Mesothelial cell of epicardium (in vitro differentiated cells): ENCODE data around the gene CDK16. TPM values are rescaled to one million over a fixed set of nuclear protein-coding genes. Genes with fewer than 3 reads are reported as not detected.

Experiments
- DNase-seq, 2 experiments: peaks; one replicate each; pipeline ENCODE4 v3.0.0; 2021; ENCODE audit warnings: low spot score in 2 of 2; ENCODE audit not compliant: unreplicated experiment in 2 of 2
- H3K27ac Mint-ChIP-seq: 2 replicates; pipeline ENCODE4 v1.8.0; 2021; ENCODE audit warnings: mixed read lengths
- H3K27me3 Mint-ChIP-seq: 2 replicates; pipeline ENCODE4 v1.8.0; 2021; ENCODE audit warnings: low read depth, mixed read lengths
- H3K36me3 Mint-ChIP-seq: 2 replicates; pipeline ENCODE4 v1.8.0; 2021; ENCODE audit warnings: mixed read lengths
- H3K4me1 Mint-ChIP-seq: 2 replicates; pipeline ENCODE4 v1.8.0; 2021; ENCODE audit warnings: mixed read lengths
- H3K4me3 Mint-ChIP-seq: 2 replicates; pipeline ENCODE4 v1.8.0; 2021; ENCODE audit warnings: mild to moderate bottlenecking, moderate library complexity, mixed read lengths
- H3K9me3 Mint-ChIP-seq: 2 replicates; pipeline ENCODE4 v1.8.0; 2021; ENCODE audit warnings: mixed read lengths
- total RNA-seq: library from RNA; stranded (reverse); gene quantifications from 3 replicates; pipeline ENCODE4 v1.2.1, GENCODE V29; 2021
- TF ChIP-seq, protein P1 (sequence below): fragments of 200-600 bp; sonication (generic); IDR thresholded peaks from one replicate; pipeline ENCODE4 v1.5.0; 2021; ENCODE audit warnings: antibody characterized with exemption; ENCODE audit not compliant: unreplicated experiment

Gene CDK16
- total RNA-seq, 1 donor from 2014 or later, result 216 TPM

DNA sequence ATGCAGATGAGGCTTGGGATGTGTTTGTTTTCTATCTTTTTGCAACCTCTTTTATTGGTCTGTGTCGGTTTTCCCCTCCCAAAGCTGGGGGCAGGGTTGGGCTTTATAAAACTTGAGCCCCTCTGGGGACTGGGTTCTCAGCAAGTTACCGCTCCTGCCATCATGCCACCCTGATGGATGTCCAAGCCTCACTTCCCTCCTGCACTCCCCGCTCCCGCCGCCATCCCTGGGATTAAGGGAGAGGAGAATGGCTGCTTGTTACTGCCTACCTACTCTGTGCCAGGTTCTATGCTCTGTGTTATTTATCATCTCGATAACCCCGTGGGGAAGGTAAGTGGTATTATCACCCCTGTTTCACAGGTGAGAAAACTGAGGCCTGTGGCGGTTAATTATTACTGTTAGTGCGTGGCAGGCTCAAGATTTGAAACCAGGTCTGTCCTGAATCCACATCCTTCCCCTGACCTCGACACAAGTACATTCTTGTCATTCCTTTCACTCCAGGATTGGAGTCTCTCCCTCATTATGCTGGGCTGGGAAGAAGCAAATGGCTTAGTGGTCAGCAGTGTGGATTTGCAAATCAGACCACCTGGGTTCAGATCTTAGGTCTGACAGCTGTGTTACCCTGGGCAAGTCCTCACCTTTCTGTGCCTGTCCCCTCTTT, 20.3 kb upstream of the CDK16 start:
- DNase-seq, result no peak
- Mint-ChIP-seq H3K4me1 (peaks cover 53% of the 10 kb centered on the region), H3K4me3 (peak overlapping the region; percentile 20), H3K27ac (peak overlapping the region; percentile 100), H3K36me3 (peaks cover 48% of the 10 kb centered on the region), H3K27me3 (no peaks in the 10 kb centered on the region), H3K9me3 (no peaks in the 10 kb centered on the region)
- TF ChIP-seq, protein P1, sequence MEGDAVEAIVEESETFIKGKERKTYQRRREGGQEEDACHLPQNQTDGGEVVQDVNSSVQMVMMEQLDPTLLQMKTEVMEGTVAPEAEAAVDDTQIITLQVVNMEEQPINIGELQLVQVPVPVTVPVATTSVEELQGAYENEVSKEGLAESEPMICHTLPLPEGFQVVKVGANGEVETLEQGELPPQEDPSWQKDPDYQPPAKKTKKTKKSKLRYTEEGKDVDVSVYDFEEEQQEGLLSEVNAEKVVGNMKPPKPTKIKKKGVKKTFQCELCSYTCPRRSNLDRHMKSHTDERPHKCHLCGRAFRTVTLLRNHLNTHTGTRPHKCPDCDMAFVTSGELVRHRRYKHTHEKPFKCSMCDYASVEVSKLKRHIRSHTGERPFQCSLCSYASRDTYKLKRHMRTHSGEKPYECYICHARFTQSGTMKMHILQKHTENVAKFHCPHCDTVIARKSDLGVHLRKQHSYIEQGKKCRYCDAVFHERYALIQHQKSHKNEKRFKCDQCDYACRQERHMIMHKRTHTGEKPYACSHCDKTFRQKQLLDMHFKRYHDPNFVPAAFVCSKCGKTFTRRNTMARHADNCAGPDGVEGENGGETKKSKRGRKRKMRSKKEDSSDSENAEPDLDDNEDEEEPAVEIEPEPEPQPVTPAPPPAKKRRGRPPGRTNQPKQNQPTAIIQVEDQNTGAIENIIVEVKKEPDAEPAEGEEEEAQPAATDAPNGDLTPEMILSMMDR, result no peak

DNA sequence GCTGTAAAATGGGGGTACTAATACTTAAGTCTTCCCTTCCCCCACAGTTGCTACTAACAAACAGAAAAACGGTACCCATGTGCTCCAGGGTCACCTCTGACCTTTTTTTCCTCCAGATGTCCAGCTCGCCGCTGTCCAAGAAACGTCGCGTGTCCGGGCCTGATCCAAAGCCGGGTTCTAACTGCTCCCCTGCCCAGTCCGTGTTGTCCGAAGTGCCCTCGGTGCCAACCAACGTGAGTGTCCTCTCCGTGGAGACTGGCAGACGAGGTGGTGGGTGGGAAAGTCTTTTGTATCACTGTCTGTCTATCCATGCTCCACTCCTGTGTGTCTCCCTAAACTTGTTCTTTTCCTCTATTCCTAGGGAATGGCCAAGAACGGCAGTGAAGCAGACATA, 19.8 kb upstream of the CDK16 start:
- TF ChIP-seq, protein P1, result no peak
- no peak for DNase-seq
- no peaks in the 10 kb centered on the region for H3K9me3 Mint-ChIP-seq
- peaks cover 51% of the 10 kb centered on the region for H3K36me3 Mint-ChIP-seq
- H3K27me3 Mint-ChIP-seq, result no peaks in the 10 kb centered on the region
- H3K4me3 Mint-ChIP-seq, result peak overlapping the region; percentile 20
- H3K27ac Mint-ChIP-seq, result peak overlapping the region; percentile 56
- peaks cover 49% of the 10 kb centered on the region for H3K4me1 Mint-ChIP-seq

DNA sequence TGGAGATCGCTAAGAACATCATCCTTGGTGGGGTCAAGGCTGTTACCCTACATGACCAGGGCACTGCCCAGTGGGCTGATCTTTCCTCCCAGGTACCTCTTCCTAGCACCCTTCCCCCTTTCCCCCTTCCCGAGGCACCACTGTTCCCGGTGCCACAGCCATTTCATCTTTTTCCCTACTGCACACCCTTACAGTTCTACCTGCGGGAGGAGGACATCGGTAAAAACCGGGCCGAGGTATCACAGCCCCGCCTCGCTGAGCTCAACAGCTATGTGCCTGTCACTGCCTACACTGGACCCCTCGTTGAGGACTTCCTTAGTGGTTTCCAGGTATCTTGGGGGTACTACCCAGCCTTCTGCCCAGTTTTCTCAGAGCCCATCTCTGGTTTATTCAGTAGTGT, 19.2 kb upstream of the CDK16 start:
- Mint-ChIP-seq H3K4me1 (peaks cover 46% of the 10 kb centered on the region), H3K4me3 (no peak overlapping the region), H3K27me3 (no peaks in the 10 kb centered on the region), H3K27ac (no peak overlapping the region), H3K36me3 (peaks cover 54% of the 10 kb centered on the region), H3K9me3 (no peaks in the 10 kb centered on the region)
- no peak for DNase-seq
- TF ChIP-seq, protein P1, result no peak

DNA sequence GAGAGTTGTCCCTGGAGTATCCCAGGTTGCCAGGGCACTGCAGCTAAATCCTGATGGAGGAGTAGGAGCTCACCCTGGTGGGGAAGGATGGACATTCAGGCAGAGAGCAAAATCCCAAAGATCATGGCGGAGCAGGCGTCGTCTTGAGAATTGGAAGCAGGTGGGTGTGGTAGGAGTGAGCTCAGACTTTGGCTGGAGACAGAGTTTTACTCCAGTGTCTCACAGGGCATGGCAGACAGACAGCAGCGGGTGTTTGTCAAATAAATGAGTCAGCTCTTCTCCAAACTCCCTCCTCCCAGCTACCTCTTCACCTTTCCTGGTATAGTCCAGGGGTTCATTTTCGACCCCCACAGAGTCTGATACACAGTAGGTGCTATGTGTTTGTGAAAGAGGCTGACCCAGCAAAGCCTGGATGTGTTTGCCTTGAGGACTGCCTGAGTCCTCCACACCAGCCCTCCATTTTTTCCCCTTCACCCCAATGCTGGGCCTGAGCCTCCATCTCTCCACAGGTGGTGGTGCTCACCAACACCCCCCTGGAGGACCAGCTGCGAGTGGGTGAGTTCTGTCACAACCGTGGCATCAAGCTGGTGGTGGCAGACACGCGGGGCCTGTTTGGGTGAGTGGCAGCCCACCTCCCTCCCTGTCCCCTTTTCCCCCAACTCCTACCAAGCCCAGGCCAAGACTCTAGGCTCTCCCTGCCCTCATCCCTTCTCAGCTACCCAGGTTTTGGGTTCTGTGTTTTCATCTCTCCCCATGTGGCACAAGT, 17.9 kb upstream of the CDK16 start:
- DNase-seq, result no peak
- Mint-ChIP-seq H3K27me3 (no peaks in the 10 kb centered on the region), H3K36me3 (peaks cover 61% of the 10 kb centered on the region), H3K27ac (no peak overlapping the region), H3K4me3 (no peak overlapping the region), H3K9me3 (no peaks in the 10 kb centered on the region), H3K4me1 (peaks cover 33% of the 10 kb centered on the region)
- TF ChIP-seq, protein P1, result no peak

DNA sequence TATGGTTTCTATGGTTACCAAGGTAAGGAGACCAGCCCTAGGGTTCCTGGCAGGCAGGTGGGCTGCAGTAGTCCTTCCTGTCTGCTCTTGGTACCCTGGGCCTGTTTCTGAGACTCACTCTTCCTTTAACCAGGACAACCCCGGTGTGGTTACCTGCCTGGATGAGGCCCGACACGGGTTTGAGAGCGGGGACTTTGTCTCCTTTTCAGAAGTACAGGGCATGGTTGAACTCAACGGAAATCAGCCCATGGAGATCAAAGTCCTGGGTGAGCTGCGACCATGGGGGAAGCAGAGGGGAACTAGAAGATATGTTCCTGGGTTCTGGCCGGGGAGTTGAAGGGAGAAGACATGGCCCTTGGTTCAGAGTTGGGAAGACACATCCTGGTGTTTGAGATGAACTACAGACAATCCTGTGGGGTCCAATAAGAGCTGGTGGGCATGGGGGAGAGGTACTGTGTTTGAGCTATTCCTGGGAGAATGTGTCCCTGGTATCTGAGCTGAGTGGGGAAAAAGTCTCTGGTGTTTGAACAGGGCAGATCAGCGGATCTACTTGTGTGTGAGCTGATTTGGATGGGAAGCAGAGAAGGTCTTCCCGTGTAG, 17.0 kb upstream of the CDK16 start:
- peaks cover 68% of the 10 kb centered on the region for H3K36me3 Mint-ChIP-seq
- no peak for DNase-seq
- H3K27me3 Mint-ChIP-seq, result no peaks in the 10 kb centered on the region
- no peaks in the 10 kb centered on the region for H3K9me3 Mint-ChIP-seq
- TF ChIP-seq, protein P1, result no peak
- no peak overlapping the region for H3K4me3 Mint-ChIP-seq
- no peak overlapping the region for H3K27ac Mint-ChIP-seq
- H3K4me1 Mint-ChIP-seq, result peaks cover 25% of the 10 kb centered on the region
